GM23338 (cell line): ENCODE measurements around the gene MAP2K3. TPM values are rescaled to one million over a fixed set of nuclear protein-coding genes. Genes with fewer than 3 reads are reported as not detected.

ENCODE experiments used
- CREB1 ChIP-seq: fragments of 250-450 bp; sonication (Bioruptor Pico); IDR thresholded peaks from 2 replicates; pipeline ENCODE4 v1.5.0; 2020; ENCODE audit warnings: low read depth, mild to moderate bottlenecking, moderate library complexity
- polyA plus RNA-seq: library from polyadenylated mRNA; unstranded; fragments of >200 nt; fragmentation: Nextera tagmentation; extraction: Ambion mirVana; gene quantifications from 2 replicates; pipeline ENCODE4 v1.2.1, GENCODE V29; 2016
- total RNA-seq: library from RNA; depleted of rRNA; stranded (reverse); fragments of >200 nt; shearing (Covaris generic); gene quantifications from 2 replicates; pipeline ENCODE4 v1.2.3, GENCODE V29; 2014
- TF ChIP-seq, protein P1 (sequence below): fragments of 250-450 bp; sonication (Bioruptor Pico); IDR thresholded peaks from 2 replicates; pipeline ENCODE4 v1.5.0; 2020; ENCODE audit warnings: mild to moderate bottlenecking, moderate library complexity
- TF ChIP-seq, protein P2 (sequence below): IDR thresholded peaks from 2 replicates; pipeline ENCODE4 v1.6.1; 2016; ENCODE audit warnings: antibody characterized with exemption
- TF ChIP-seq, protein P3 (sequence below): IDR thresholded peaks from one replicate; pipeline ENCODE4 v1.6.1; 2018; ENCODE audit warnings: antibody characterized with exemption; ENCODE audit not compliant: unreplicated experiment

The MAP2K3 gene
- total and polyA plus RNA-seq, 2 experiments from 2014 or later, result 28.5 to 31.7 TPM

DNA sequence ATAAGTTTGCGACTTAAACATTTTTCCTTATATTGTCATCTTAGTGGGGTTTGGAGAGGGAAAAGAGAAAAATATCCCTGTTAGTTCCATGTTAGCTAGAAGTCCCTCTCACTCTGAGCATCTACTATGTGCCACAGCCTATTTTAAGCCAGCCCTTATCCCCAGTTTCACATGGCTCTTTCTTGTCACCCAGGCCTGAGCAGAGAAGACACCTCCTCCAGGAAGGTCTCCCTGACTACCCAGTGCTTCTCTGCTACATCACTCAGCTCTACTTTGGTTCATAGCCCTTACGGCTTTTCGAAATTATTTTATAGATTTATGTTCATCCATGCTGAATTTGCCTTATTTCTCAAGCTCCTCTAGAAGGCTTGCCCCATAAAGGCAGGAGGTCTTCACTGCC is 7.2 kb upstream of the MAP2K3 start (continued):
- TF ChIP-seq, protein P1, sequence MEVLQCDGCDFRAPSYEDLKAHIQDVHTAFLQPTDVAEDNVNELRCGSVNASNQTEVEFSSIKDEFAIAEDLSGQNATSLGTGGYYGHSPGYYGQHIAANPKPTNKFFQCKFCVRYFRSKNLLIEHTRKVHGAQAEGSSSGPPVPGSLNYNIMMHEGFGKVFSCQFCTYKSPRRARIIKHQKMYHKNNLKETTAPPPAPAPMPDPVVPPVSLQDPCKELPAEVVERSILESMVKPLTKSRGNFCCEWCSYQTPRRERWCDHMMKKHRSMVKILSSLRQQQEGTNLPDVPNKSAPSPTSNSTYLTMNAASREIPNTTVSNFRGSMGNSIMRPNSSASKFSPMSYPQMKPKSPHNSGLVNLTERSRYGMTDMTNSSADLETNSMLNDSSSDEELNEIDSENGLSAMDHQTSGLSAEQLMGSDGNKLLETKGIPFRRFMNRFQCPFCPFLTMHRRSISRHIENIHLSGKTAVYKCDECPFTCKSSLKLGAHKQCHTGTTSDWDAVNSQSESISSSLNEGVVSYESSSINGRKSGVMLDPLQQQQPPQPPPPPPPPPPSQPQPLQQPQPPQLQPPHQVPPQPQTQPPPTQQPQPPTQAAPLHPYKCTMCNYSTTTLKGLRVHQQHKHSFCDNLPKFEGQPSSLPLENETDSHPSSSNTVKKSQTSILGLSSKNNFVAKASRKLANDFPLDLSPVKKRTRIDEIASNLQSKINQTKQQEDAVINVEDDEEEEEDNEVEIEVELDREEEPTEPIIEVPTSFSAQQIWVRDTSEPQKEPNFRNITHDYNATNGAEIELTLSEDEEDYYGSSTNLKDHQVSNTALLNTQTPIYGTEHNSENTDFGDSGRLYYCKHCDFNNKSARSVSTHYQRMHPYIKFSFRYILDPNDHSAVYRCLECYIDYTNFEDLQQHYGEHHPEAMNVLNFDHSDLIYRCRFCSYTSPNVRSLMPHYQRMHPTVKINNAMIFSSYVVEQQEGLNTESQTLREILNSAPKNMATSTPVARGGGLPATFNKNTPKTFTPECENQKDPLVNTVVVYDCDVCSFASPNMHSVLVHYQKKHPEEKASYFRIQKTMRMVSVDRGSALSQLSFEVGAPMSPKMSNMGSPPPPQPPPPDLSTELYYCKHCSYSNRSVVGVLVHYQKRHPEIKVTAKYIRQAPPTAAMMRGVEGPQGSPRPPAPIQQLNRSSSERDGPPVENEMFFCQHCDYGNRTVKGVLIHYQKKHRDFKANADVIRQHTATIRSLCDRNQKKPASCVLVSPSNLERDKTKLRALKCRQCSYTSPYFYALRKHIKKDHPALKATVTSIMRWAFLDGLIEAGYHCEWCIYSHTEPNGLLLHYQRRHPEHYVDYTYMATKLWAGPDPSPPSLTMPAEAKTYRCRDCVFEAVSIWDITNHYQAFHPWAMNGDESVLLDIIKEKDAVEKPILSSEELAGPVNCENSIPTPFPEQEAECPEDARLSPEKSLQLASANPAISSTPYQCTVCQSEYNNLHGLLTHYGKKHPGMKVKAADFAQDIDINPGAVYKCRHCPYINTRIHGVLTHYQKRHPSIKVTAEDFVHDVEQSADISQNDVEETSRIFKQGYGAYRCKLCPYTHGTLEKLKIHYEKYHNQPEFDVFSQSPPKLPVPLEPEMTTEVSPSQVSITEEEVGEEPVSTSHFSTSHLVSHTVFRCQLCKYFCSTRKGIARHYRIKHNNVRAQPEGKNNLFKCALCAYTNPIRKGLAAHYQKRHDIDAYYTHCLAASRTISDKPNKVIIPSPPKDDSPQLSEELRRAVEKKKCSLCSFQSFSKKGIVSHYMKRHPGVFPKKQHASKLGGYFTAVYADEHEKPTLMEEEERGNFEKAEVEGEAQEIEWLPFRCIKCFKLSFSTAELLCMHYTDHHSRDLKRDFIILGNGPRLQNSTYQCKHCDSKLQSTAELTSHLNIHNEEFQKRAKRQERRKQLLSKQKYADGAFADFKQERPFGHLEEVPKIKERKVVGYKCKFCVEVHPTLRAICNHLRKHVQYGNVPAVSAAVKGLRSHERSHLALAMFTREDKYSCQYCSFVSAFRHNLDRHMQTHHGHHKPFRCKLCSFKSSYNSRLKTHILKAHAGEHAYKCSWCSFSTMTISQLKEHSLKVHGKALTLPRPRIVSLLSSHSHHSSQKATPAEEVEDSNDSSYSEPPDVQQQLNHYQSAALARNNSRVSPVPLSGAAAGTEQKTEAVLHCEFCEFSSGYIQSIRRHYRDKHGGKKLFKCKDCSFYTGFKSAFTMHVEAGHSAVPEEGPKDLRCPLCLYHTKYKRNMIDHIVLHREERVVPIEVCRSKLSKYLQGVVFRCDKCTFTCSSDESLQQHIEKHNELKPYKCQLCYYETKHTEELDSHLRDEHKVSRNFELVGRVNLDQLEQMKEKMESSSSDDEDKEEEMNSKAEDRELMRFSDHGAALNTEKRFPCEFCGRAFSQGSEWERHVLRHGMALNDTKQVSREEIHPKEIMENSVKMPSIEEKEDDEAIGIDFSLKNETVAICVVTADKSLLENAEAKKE (CRISPR knock-in tag), result no peak
- TF ChIP-seq, protein P2, sequence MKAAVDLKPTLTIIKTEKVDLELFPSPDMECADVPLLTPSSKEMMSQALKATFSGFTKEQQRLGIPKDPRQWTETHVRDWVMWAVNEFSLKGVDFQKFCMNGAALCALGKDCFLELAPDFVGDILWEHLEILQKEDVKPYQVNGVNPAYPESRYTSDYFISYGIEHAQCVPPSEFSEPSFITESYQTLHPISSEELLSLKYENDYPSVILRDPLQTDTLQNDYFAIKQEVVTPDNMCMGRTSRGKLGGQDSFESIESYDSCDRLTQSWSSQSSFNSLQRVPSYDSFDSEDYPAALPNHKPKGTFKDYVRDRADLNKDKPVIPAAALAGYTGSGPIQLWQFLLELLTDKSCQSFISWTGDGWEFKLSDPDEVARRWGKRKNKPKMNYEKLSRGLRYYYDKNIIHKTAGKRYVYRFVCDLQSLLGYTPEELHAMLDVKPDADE, result no peak
- TF ChIP-seq, protein P3, sequence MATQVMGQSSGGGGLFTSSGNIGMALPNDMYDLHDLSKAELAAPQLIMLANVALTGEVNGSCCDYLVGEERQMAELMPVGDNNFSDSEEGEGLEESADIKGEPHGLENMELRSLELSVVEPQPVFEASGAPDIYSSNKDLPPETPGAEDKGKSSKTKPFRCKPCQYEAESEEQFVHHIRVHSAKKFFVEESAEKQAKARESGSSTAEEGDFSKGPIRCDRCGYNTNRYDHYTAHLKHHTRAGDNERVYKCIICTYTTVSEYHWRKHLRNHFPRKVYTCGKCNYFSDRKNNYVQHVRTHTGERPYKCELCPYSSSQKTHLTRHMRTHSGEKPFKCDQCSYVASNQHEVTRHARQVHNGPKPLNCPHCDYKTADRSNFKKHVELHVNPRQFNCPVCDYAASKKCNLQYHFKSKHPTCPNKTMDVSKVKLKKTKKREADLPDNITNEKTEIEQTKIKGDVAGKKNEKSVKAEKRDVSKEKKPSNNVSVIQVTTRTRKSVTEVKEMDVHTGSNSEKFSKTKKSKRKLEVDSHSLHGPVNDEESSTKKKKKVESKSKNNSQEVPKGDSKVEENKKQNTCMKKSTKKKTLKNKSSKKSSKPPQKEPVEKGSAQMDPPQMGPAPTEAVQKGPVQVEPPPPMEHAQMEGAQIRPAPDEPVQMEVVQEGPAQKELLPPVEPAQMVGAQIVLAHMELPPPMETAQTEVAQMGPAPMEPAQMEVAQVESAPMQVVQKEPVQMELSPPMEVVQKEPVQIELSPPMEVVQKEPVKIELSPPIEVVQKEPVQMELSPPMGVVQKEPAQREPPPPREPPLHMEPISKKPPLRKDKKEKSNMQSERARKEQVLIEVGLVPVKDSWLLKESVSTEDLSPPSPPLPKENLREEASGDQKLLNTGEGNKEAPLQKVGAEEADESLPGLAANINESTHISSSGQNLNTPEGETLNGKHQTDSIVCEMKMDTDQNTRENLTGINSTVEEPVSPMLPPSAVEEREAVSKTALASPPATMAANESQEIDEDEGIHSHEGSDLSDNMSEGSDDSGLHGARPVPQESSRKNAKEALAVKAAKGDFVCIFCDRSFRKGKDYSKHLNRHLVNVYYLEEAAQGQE, result no peak
- no peak for TF ChIP-seq CREB1
